Peyer's patch (tissue), 4 donors: ENCODE results near the gene TTI1. TPM values are rescaled to one million over a fixed set of nuclear protein-coding genes. Genes with fewer than 3 reads are reported as not detected.
A peak's percentile ranks its signal among the peaks of the same experiment; 100 is the strongest.

Source experiments
- DNase-seq, 3 donors: peaks; one replicate each; pipeline ENCODE4 v3.0.0-alpha.2; 2017 to 2019
- H3K27ac ChIP-seq, 4 donors: fragments of 200-600 bp; sonication (generic); one replicate each; pipeline ENCODE4 v1.5.1; 2016 to 2019
- H3K27me3 ChIP-seq, 2 donors: fragments of 200-600 bp; sonication (generic); one replicate each; pipeline ENCODE4 v1.5.1; 2019
- H3K36me3 ChIP-seq, 3 donors: fragments of 200-600 bp; sonication (generic); one replicate each; pipeline ENCODE4 v1.5.1; 2016 to 2019
- H3K4me1 ChIP-seq, 4 donors: fragments of 200-600 bp; sonication (generic); one replicate each; pipeline ENCODE4 v1.5.1; 2016 to 2019
- H3K4me3 ChIP-seq, 4 donors: fragments of 200-600 bp; sonication (generic); 1 replicate in 3 of 4; 2 replicates in 1 of 4; pipeline ENCODE4 v1.5.1; 2016 to 2019; ENCODE audit warnings: mild to moderate bottlenecking in 1 of 4
- H3K9me3 ChIP-seq, 4 donors: fragments of 200-600 bp; sonication (generic); one replicate each; pipeline ENCODE4 v1.5.1; 2016 to 2019; ENCODE audit warnings: mild to moderate bottlenecking in 1 of 4
- POLR2A ChIP-seq, 2 donors: fragments of 450-650 bp; IDR thresholded peaks; one replicate each; pipeline ENCODE4 v1.5.1; 2017; ENCODE audit warnings: antibody characterized with exemption in 2 of 2, mild to moderate bottlenecking in 2 of 2, moderate library complexity in 2 of 2
- total RNA-seq, 4 donors: library from RNA; depleted of rRNA; stranded (reverse); fragments of >200 nt; gene quantifications; one replicate each; pipeline ENCODE4 v1.1.0, GENCODE V29; 2016
- TF ChIP-seq, protein P1 (sequence below), 6 experiments: fragments of 450-650 bp in 4 of 6; fragments of 200-600 bp in 2 of 6; sonication (generic) in 1 of 6; IDR thresholded peaks; one replicate each; pipeline ENCODE4 v1.5.1; 2017 to 2019; ENCODE audit warnings: antibody characterized with exemption in 6 of 6, mild to moderate bottlenecking in 3 of 6, moderate library complexity in 1 of 6

The TTI1 gene
- total RNA-seq, result 10 to 100 TPM in 3 of 4 donors, 1 to 10 TPM in 1; 9.3 to 34.7 (median 14.8) TPM

DNA sequence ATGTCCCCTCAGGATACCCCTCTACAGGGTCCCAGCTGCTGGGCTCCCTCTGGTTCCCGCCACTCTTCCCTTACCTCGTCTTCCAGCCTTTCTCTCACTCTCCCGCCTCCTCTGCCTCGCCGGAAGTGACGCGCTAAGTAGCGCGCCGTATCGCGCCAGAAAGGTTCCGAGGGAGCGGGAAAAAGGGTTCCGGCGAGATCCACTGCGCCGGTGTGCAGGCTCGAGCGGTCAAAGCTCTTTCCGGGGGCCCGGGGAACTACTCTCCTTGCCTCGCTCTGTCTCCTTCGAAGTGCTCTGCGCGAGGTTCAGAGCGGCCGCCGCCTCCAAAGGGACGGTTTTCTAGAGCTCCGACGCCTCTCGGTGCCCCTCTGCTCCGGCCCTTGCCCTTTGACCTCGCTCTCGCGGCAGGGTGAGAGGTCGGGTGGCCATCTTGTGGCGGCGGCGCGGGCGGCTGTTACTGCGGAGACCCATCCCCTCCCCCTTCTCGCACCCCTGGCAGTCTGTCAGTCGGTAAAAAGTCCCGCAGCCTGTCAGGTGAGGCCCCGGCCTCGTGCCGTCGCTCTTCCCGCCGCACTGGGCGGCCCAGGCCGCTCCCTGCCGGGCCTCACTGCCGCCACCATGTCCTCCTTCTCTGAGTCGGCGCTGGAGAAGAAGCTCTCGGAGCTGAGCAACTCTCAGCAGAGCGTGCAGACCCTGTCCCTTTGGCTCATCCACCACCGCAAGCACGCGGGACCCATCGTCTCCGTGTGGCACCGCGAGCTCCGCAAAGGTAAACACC is at the start of gene TTI1, which contains the start of gene RPRD1B:
TSS of gene TTI1 (minus strand) at position 127 of the 778 bp plus-strand sequence. CDS start 19,640 bp downstream, outside the sequence.
TSS of gene RPRD1B (plus strand) at position 417 of the 778 bp plus-strand sequence. CDS start at position 619, 202 bp downstream.
- Histone ChIP-seq H3K4me1 (peaks cover 0 to 42% (median 13%) of the 10 kb centered on the region in 4 donors), H3K36me3 (no peaks in the 10 kb centered on the region), H3K4me3 (peak within 1 kb of the TSS; percentile 81 to 97 (median 91)), H3K27me3 (no peaks in the 10 kb centered on the region), H3K9me3 (no peaks in the 10 kb centered on the region), H3K27ac (peak within 1 kb of the TSS; percentile 91 to 96 (median 94))
- peak; percentile 50 to 63 for TF ChIP-seq POLR2A (IDR thresholded peaks at IDR 0.05)
- TF ChIP-seq, protein P1, sequence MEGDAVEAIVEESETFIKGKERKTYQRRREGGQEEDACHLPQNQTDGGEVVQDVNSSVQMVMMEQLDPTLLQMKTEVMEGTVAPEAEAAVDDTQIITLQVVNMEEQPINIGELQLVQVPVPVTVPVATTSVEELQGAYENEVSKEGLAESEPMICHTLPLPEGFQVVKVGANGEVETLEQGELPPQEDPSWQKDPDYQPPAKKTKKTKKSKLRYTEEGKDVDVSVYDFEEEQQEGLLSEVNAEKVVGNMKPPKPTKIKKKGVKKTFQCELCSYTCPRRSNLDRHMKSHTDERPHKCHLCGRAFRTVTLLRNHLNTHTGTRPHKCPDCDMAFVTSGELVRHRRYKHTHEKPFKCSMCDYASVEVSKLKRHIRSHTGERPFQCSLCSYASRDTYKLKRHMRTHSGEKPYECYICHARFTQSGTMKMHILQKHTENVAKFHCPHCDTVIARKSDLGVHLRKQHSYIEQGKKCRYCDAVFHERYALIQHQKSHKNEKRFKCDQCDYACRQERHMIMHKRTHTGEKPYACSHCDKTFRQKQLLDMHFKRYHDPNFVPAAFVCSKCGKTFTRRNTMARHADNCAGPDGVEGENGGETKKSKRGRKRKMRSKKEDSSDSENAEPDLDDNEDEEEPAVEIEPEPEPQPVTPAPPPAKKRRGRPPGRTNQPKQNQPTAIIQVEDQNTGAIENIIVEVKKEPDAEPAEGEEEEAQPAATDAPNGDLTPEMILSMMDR (IDR thresholded peaks at IDR 0.05), result no peak
- DNase-seq, result peak; percentile 89 to 95 (median 94)

DNA sequence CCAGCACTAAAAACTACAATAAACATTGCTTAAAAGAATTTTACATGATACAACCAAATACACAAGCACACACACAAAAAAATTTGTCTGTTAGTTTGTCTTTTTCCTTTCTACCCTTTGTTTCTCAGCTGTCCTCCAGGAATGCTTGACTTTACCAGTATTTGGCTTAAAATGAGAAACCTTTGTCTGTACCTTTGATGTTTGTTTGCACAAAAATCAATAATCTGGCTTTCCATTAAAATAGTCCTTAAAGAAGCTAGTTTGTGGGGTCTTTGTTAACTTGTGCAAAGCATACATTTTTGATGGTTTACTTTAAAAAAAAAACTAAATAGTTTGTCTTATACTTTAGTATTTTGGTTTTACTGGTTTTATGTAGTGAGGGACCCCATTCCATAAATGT is 49.6 kb upstream of the TTI1 start:
- H3K9me3 ChIP-seq, result no peaks in the 10 kb centered on the region

DNA sequence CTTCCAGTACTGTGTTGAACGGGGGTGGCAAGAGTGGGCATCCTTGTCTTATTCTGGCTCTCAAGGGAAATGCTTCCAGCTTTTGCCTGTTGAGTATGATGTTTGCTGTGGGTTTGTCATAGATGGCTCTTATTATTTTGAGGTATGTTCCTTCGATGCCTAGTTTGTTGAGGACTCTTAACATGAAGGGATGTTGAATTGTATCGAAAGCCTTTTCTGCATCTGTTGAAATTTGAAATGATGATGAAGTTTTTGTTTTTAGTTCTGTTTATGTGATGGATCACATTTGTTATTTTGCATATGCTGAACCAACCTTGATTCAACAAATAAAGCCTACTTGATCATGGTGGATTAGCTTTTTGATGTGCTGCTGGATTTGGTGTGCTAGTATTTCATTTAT is 48.3 kb upstream of the TTI1 start:
- Histone ChIP-seq H3K9me3 (no peaks in the 10 kb centered on the region), H3K27ac (no peak overlapping the region), H3K4me3 (no peak overlapping the region), H3K4me1 (no peaks in the 10 kb centered on the region), H3K36me3 (peaks cover 0 to 38% (median 0%) of the 10 kb centered on the region in 3 donors), H3K27me3 (no peaks in the 10 kb centered on the region)
- TF ChIP-seq, protein P1 (IDR thresholded peaks at IDR 0.05), result no peak
- no peak for TF ChIP-seq POLR2A (IDR thresholded peaks at IDR 0.05)
- no peak for DNase-seq

More for the DNA sequence above, 49.6 kb upstream of the TTI1 start:
- TF ChIP-seq POLR2A (IDR thresholded peaks at IDR 0.05), result no peak
- TF ChIP-seq, protein P1 (IDR thresholded peaks at IDR 0.05), result no peak
- Histone ChIP-seq H3K27ac (peak overlapping the region in 1 of 4 donors; percentile 64), H3K27me3 (no peaks in the 10 kb centered on the region), H3K4me3 (no peak overlapping the region), H3K36me3 (peaks cover 0 to 41% (median 0%) of the 10 kb centered on the region in 3 donors), H3K4me1 (no peaks in the 10 kb centered on the region)
- no peak for DNase-seq

DNA sequence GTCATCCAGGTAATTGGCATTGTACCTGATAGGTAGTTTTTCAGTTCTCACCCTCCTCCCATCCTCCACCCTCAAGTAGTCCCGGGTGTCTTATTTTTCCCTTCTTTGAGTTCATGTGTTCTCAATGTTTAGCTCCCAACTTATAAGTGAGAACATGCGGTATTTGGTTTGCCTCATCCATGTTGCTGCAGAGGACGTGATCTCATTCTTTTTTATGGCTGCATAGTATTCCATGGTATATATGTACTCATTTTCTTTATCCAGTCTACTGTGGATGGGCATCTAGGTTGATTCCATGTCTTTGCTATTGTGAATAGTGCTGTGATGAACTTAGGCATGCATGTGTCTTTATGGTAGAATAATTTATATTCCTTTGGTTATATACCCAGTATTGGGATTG is 46.1 kb upstream of the TTI1 start:
- no peak overlapping the region for H3K4me3 ChIP-seq
- TF ChIP-seq POLR2A (IDR thresholded peaks at IDR 0.05), result no peak
- TF ChIP-seq, protein P1 (IDR thresholded peaks at IDR 0.05), result no peak
- no peaks in the 10 kb centered on the region for H3K27me3 ChIP-seq
- H3K9me3 ChIP-seq, result no peaks in the 10 kb centered on the region
- DNase-seq, result no peak
- peaks cover 0 to 31% (median 0%) of the 10 kb centered on the region in 3 donors for H3K36me3 ChIP-seq
- peaks cover 0 to 5% (median 0%) of the 10 kb centered on the region in 4 donors for H3K4me1 ChIP-seq
- H3K27ac ChIP-seq, result no peak overlapping the region

DNA sequence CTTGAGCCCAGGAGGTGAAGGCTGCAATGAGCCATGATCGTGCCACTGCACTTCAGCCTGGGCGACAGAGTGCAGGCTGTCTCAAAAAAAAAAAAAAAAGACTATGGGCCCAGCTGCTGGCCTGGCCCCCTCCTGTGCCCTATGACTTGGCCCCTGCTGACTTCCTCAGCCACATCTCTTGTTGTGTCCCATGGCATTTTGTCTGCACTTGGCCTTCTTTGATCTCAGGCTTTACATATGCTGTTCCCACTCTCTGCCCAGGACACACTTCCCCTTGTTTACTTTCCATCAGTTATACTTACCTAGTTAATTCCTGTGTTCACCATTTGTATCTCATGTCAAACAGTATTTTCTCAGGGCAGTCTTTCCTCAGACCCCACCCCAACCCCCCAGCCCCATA is 44.8 kb upstream of the TTI1 start:
- H3K4me1 ChIP-seq, result peaks cover 0 to 14% (median 0%) of the 10 kb centered on the region in 4 donors
- no peak for TF ChIP-seq POLR2A (IDR thresholded peaks at IDR 0.05)
- TF ChIP-seq, protein P1 (IDR thresholded peaks at IDR 0.05), result no peak
- H3K36me3 ChIP-seq, result peaks cover 0 to 22% (median 0%) of the 10 kb centered on the region in 3 donors
- no peak for DNase-seq
- no peaks in the 10 kb centered on the region for H3K27me3 ChIP-seq
- no peak overlapping the region for H3K27ac ChIP-seq
- no peaks in the 10 kb centered on the region for H3K9me3 ChIP-seq
- no peak overlapping the region for H3K4me3 ChIP-seq
